Thoracic aorta (tissue), 2 donors: ENCODE measurements around the gene XXYLT1. TPM values are rescaled to one million over a fixed set of nuclear protein-coding genes. Genes with fewer than 3 reads are reported as not detected.

Source experiments
- ATAC-seq: fragments of 150-250 bp; one replicate; pipeline ENCODE4 v1.8.0; 2017; ENCODE audit warnings: low read depth; ENCODE audit not compliant: insufficient number of reproducible peaks, low FRiP score
- DNase-seq: peaks from one replicate; pipeline ENCODE4 v3.0.0-alpha.2; 2020; ENCODE audit warnings: low spot score
- H3K27ac ChIP-seq, 2 donors: fragments of 200-600 bp; sonication (generic); 1 replicate in 1 of 2; 2 replicates in 1 of 2; pipeline ENCODE4 v1.5.1; 2016; ENCODE audit warnings: mild to moderate bottlenecking in 2 of 2, moderate library complexity in 2 of 2
- H3K27me3 ChIP-seq: fragments of 200-600 bp; sonication (generic); replicated peaks from 2 replicates; pipeline ENCODE4 v1.6.0; 2016; ENCODE audit warnings: mild to moderate bottlenecking; ENCODE audit not compliant: insufficient read depth
- H3K36me3 ChIP-seq: fragments of 200-600 bp; sonication (generic); one replicate; pipeline ENCODE4 v1.5.1; 2016
- H3K4me1 ChIP-seq, 2 donors: fragments of 200-600 bp; sonication (generic); 1 replicate in 1 of 2; 2 replicates in 1 of 2; pipeline versions ENCODE4 v1.5.1 to v1.6.0; 2016; ENCODE audit warnings: low read depth in 2 of 2, mild to moderate bottlenecking in 1 of 2; ENCODE audit not compliant: control insufficient read depth in 1 of 2
- H3K4me3 ChIP-seq: fragments of 200-600 bp; sonication (generic); 2 replicates; pipeline ENCODE4 v1.5.1; 2016; ENCODE audit warnings: mild to moderate bottlenecking
- H3K9me3 ChIP-seq: fragments of 200-600 bp; sonication (generic); 2 replicates; pipeline ENCODE4 v1.5.1; 2016
- CTCF ChIP-seq: fragments of 200-600 bp; sonication (generic); IDR thresholded peaks from one replicate; pipeline ENCODE4 v1.5.1; 2019; ENCODE audit warnings: antibody characterized with exemption
- total RNA-seq, 2 donors: library from RNA; depleted of rRNA; stranded (reverse); fragments of >200 nt; gene quantifications; one replicate each; pipeline versions ENCODE4 v1.1.0 to v1.2.3, GENCODE V29; 2016

XXYLT1 gene
- total RNA-seq, 2 donors from 2014 or later = 17.7 to 21.2 TPM

DNA sequence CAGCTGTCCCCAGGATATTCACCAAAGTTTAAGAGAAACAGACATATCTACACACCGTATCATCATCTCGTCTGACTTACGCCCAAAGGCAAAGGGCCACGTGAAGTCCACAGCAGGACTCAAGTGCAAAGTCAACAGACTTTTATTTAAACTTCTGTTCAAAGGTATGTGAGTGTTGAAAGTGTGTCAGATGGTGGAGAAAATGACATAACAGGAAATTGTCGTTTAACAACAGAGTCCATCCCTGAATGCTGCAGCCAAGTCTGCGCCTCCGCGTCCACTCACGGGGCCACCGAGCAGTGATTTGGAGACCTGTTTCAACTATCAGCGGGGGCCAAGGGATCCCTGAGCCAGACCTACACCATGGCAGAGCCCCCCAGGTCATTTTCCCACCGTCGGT is 165.6 kb downstream of the XXYLT1 start:
- Histone ChIP-seq H3K27ac (no peak overlapping the region), H3K27me3 (no peaks in the 10 kb centered on the region), H3K4me1 (peaks cover 2 to 6% of the 10 kb centered on the region in 2 donors), H3K9me3 (no peaks in the 10 kb centered on the region), H3K36me3 (no peaks in the 10 kb centered on the region), H3K4me3 (no peak overlapping the region)
- TF ChIP-seq CTCF = no peak
- ATAC-seq (no peak), DNase-seq (no peak)

- no peak overlapping the region for H3K27ac ChIP-seq
These were observed 166.6 kb downstream of the XXYLT1 start for GRCh38 chr3:195104340-195104739.

GRCh38 chr3:195103623-195104022 is 167.3 kb downstream of the XXYLT1 start:
- ATAC-seq (no peak), DNase-seq (no peak)
- H3K4me3 ChIP-seq = no peak overlapping the region
- H3K27me3 ChIP-seq = no peaks in the 10 kb centered on the region
- no peak for TF ChIP-seq CTCF
- H3K36me3 ChIP-seq = no peaks in the 10 kb centered on the region
- peaks cover 2 to 14% of the 10 kb centered on the region in 2 donors for H3K4me1 ChIP-seq
- H3K9me3 ChIP-seq = no peaks in the 10 kb centered on the region
- H3K27ac ChIP-seq = no peak overlapping the region

More at GRCh38 chr3:195104340-195104739, 166.6 kb downstream of the XXYLT1 start:
- Histone ChIP-seq H3K36me3 (no peaks in the 10 kb centered on the region), H3K4me1 (peaks cover 2 to 7% of the 10 kb centered on the region in 2 donors), H3K27me3 (no peaks in the 10 kb centered on the region), H3K9me3 (no peaks in the 10 kb centered on the region), H3K4me3 (no peak overlapping the region)
- TF ChIP-seq CTCF = no peak
- no peak for ATAC-seq
- DNase-seq = no peak

DNA sequence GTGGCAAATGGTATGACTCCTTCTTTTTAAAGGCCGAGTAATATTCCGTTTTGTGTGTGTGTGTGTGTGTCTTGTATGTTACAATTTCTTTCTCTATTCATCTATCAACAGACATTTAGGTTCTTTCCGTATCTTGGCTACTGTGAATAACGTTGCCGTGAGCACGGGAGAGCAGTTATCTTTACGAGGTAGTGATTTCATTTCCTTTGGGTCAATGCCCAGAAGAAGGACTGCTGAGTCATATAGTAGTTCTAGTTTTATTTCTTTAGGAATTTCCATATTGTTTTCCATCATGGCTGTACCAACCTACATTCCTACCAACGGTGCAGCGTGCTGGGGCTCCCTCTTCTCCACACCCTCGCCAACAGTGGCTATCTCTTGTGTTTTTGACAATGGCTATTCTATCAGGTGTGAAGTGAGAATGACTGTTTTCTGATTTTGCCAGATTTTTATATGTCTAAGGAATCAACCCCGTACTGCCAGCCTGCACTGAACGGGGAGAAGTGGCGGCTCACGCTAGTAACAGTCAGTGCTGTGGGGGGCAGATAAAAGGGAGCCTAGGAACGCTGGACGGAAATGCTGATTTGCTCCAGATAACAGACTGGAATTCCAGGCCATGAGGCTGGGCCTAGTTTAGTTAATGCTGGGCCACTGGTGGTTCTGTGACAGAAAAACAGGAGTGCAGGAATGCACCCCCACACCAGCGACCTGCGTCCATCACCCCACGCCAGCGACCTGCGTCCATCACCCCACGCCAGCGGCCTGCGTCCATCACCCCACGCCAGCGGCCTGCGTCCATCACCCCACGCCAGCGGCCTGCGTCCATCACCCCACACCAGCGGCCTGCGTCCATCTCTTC is 168.1 kb downstream of the XXYLT1 start:
- TF ChIP-seq CTCF = no peak
- ATAC-seq = no peak
- H3K27ac ChIP-seq = no peak overlapping the region
- H3K9me3 ChIP-seq = no peaks in the 10 kb centered on the region
- H3K4me1 ChIP-seq = peaks cover 2 to 20% of the 10 kb centered on the region in 2 donors
- no peak overlapping the region for H3K4me3 ChIP-seq
- H3K36me3 ChIP-seq = no peaks in the 10 kb centered on the region
- H3K27me3 ChIP-seq = no peaks in the 10 kb centered on the region
- DNase-seq = no peak

GRCh38 chr3:195101927-195102608 is 168.9 kb downstream of the XXYLT1 start:
- Histone ChIP-seq H3K4me3 (no peak overlapping the region), H3K27me3 (no peaks in the 10 kb centered on the region), H3K27ac (no peak overlapping the region), H3K4me1 (peaks cover 2 to 20% of the 10 kb centered on the region in 2 donors), H3K9me3 (no peaks in the 10 kb centered on the region), H3K36me3 (no peaks in the 10 kb centered on the region)
- no peak for ATAC-seq
- DNase-seq = no peak
- no peak for TF ChIP-seq CTCF
